IMR-90 (cell line): ENCODE data around the gene SELP. TPM values are rescaled to one million over a fixed set of nuclear protein-coding genes. Genes with fewer than 3 reads are reported as not detected.

Experiments used
- ATAC-seq: fragments of 200-7000 bp; cut with Tn5 transposase; 2 replicates; pipeline ENCODE4 v1.9.1; 2020; ENCODE audit warnings: low read depth, mild to moderate bottlenecking, moderate library complexity
- BruUV-seq: library from RNA; stranded (reverse); fragments of 400-500 nt; replicated peaks from 2 replicates; lab custom pipeline; 2021; lab: Mats Ljungman, UMichigan
- CTCF ChIA-PET: fragments of 300-600 bp; formaldehyde crosslinking; extraction: SDS; loops from one replicate; lab custom pipeline; 2021; ENCODE audit warnings: antibody characterized with exemption; lab: Yijun Ruan, JAX
- POLR2A ChIA-PET: fragments of 300-600 bp; sonication (Branson Sonifier 250); formaldehyde crosslinking; loops from one replicate; lab custom pipeline; 2022; ENCODE audit warnings: antibody characterized with exemption; ENCODE audit not compliant: unreplicated experiment; lab: Charles Lee
- DNase-seq: peaks from one replicate; pipeline ENCODE4 v3.0.0; 2013
- H2AFZ ChIP-seq: replicated peaks from 2 replicates; pipeline ENCODE3; 2013; ENCODE audit warnings: low read length, mild to moderate bottlenecking; ENCODE audit not compliant: poor library complexity
- H2AK5ac ChIP-seq: 2 replicates; pipeline ENCODE4 v1.6.1; 2013; ENCODE audit warnings: low read depth, low read length, inconsistent platforms
- H2AK9ac ChIP-seq: replicated peaks from 2 replicates; pipeline ENCODE3; 2013; ENCODE audit warnings: mild to moderate bottlenecking, low read depth, low read length, moderate library complexity; ENCODE audit not compliant: poor library complexity
- H2BK120ac ChIP-seq: 2 replicates; pipeline ENCODE4 v1.6.1; 2013; ENCODE audit warnings: low read depth, low read length, inconsistent platforms
- H2BK15ac ChIP-seq: 3 replicates; pipeline ENCODE4 v1.6.1; 2013; ENCODE audit warnings: low read depth, low read length, inconsistent platforms
- H2BK20ac ChIP-seq: 2 replicates; pipeline ENCODE4 v1.6.1; 2013; ENCODE audit warnings: low read depth, mild to moderate bottlenecking, inconsistent platforms, low read length, moderate library complexity
- H2BK5ac ChIP-seq: 2 replicates; pipeline ENCODE4 v1.6.1; 2013; ENCODE audit warnings: mild to moderate bottlenecking, low read depth, low read length, inconsistent platforms; ENCODE audit not compliant: poor library complexity, severe bottlenecking
- H3K14ac ChIP-seq: replicated peaks from 2 replicates; pipeline ENCODE4 v1.6.1; 2013; ENCODE audit warnings: low read depth, low read length, inconsistent platforms
- H3K18ac ChIP-seq: 2 replicates; pipeline ENCODE4 v1.6.1; 2013; ENCODE audit warnings: low read depth, low read length, control low read depth
- H3K23ac ChIP-seq: 2 replicates; pipeline ENCODE4 v1.6.1; 2013; ENCODE audit warnings: low read depth, low read length, inconsistent platforms
- H3K27ac ChIP-seq: 2 replicates; pipeline ENCODE4 v1.5.1; 2013; ENCODE audit warnings: mild to moderate bottlenecking, control low read depth, low read length; ENCODE audit not compliant: insufficient read depth
- H3K27me3 ChIP-seq: 2 replicates; pipeline ENCODE4 v1.6.1; 2013; ENCODE audit warnings: low read length; ENCODE audit not compliant: control insufficient read depth, insufficient read depth
- H3K36me3 ChIP-seq: 2 replicates; pipeline ENCODE4 v1.6.1; 2013; ENCODE audit warnings: low read length, mixed read lengths; ENCODE audit not compliant: control insufficient read depth, insufficient read depth
- H3K4ac ChIP-seq: 2 replicates; pipeline ENCODE4 v1.6.1; 2013; ENCODE audit warnings: low read depth, low read length, inconsistent platforms
- H3K4me1 ChIP-seq: 2 replicates; pipeline ENCODE4 v1.6.1; 2013; ENCODE audit warnings: low read length, mixed read lengths; ENCODE audit not compliant: control insufficient read depth, insufficient read depth
- H3K4me2 ChIP-seq: 2 replicates; pipeline ENCODE4 v1.6.1; 2013; ENCODE audit warnings: low read depth, mild to moderate bottlenecking, control low read depth, low read length, moderate library complexity
- H3K4me3 ChIP-seq: 2 replicates; pipeline ENCODE4 v1.5.1; 2013; ENCODE audit warnings: low read depth, mild to moderate bottlenecking, control low read depth, low read length, moderate library complexity; ENCODE audit not compliant: insufficient read depth
- H3K56ac ChIP-seq: 2 replicates; pipeline ENCODE4 v1.6.1; 2013; ENCODE audit warnings: low read length, inconsistent platforms; ENCODE audit not compliant: insufficient read depth; ENCODE audit errors: extremely low read depth
- H3K79me1 ChIP-seq, 2 experiments: 2 replicates each; pipeline ENCODE4 v1.6.1; 2013; ENCODE audit warnings: low read length in 2 of 2, inconsistent platforms in 1 of 2, low read depth in 1 of 2
- H3K9ac ChIP-seq: 2 replicates; pipeline ENCODE4 v1.6.1; 2013; ENCODE audit warnings: low read depth, low read length, control low read depth
- H3K9me1 ChIP-seq: 2 replicates; pipeline ENCODE4 v1.6.1; 2013; ENCODE audit warnings: low read length, inconsistent platforms; ENCODE audit not compliant: insufficient read depth
- H3K9me3 ChIP-seq: 2 replicates; pipeline ENCODE4 v1.6.1; 2013; ENCODE audit warnings: low read length; ENCODE audit not compliant: control insufficient read depth, insufficient read depth
- H4K20me1 ChIP-seq: 2 replicates; pipeline ENCODE4 v1.6.1; 2013; ENCODE audit warnings: low read length, inconsistent platforms; ENCODE audit not compliant: insufficient read depth
- H4K5ac ChIP-seq: 2 replicates; pipeline ENCODE4 v1.6.1; 2013; ENCODE audit warnings: mild to moderate bottlenecking, low read depth, low read length, control low read depth
- H4K8ac ChIP-seq, 2 experiments: 2 replicates each; pipeline ENCODE4 v1.6.1; 2013; ENCODE audit warnings: low read depth in 2 of 2, low read length in 2 of 2, control low read depth in 1 of 2, inconsistent platforms in 1 of 2
- H4K91ac ChIP-seq: 2 replicates; pipeline ENCODE4 v1.6.1; 2013; ENCODE audit warnings: low read depth, low read length, inconsistent platforms; ENCODE audit not compliant: insufficient read depth
- BHLHE40 ChIP-seq: fragments of 150-350 bp; IDR thresholded peaks from 2 replicates; pipeline ENCODE4 v1.6.1; 2016; ENCODE audit warnings: mild to moderate bottlenecking, low read depth, low read length
- CEBPB ChIP-seq: IDR thresholded peaks from 2 replicates; pipeline ENCODE4 v1.6.1; 2012; ENCODE audit warnings: low read depth, low read length, improper control_type of control experiment
- CHD1 ChIP-seq: IDR thresholded peaks from 2 replicates; pipeline ENCODE4 v1.6.1; 2012; ENCODE audit warnings: low read depth, low read length, improper control_type of control experiment
- FOS ChIP-seq: fragments of 150-350 bp; IDR thresholded peaks from 2 replicates; pipeline ENCODE4 v1.6.1; 2016; ENCODE audit warnings: low read depth, low read length
- MAFK ChIP-seq: IDR thresholded peaks from 2 replicates; pipeline ENCODE4 v1.6.1; 2012; ENCODE audit warnings: low read depth, low read length, improper control_type of control experiment
- MAZ ChIP-seq: IDR thresholded peaks from 2 replicates; pipeline ENCODE4 v1.6.1; 2012; ENCODE audit warnings: low read depth, mild to moderate bottlenecking, low read length, improper control_type of control experiment, moderate library complexity, borderline replicate concordance
- MXI1 ChIP-seq: IDR thresholded peaks from 2 replicates; pipeline ENCODE4 v1.6.1; 2012; ENCODE audit warnings: low read depth, mild to moderate bottlenecking, low read length, moderate library complexity, borderline replicate concordance
- NFE2L2 ChIP-seq: fragments of 150-350 bp; IDR thresholded peaks from 2 replicates; pipeline ENCODE4 v1.6.1; 2016; ENCODE audit warnings: low read depth, mild to moderate bottlenecking, low read length
- POLR2A ChIP-seq: IDR thresholded peaks from 2 replicates; pipeline ENCODE4 v1.6.1; 2012; ENCODE audit warnings: mild to moderate bottlenecking, low read depth, low read length
- RAD21 ChIP-seq: IDR thresholded peaks from 2 replicates; pipeline ENCODE4 v1.6.1; 2012; ENCODE audit warnings: low read length, improper control_type of control experiment
- RCOR1 ChIP-seq: IDR thresholded peaks from 2 replicates; pipeline ENCODE4 v1.6.1; 2012; ENCODE audit warnings: mild to moderate bottlenecking, low read length, improper control_type of control experiment; ENCODE audit not compliant: insufficient replicate concordance
- RFX5 ChIP-seq: IDR thresholded peaks from 2 replicates; pipeline ENCODE4 v1.8.0; 2012; ENCODE audit warnings: low read depth, mild to moderate bottlenecking, low read length, moderate library complexity
- SMC3 ChIP-seq: fragments of 150-350 bp; IDR thresholded peaks from 2 replicates; pipeline ENCODE4 v1.6.1; 2016; ENCODE audit warnings: low read depth, mild to moderate bottlenecking, antibody characterized with exemption, low read length, moderate library complexity
- WGBS, 2 experiments: methylation state at CpG; one replicate each; pipeline versions ENCODE4 v1.1.5 to v1.1.7; 2013; ENCODE audit warnings: missing lambda C conversion rate in 2 of 2; ENCODE audit not compliant: insufficient read length in 1 of 2; ENCODE audit errors: extremely low coverage in 2 of 2; 5-methylcytosine and 5-hydroxymethylcytosine counted together
- dilution Hi-C: fragments of 300-500 bp; cut with HindIII; formaldehyde crosslinking; loops from one replicate; pipeline ENCODE4 v1.14.3; 2018; ENCODE audit warnings: low sequenced_read_pairs; ENCODE audit not compliant: unreplicated experiment
- in situ Hi-C: fragments of 300-500 bp; cut with MboI; formaldehyde crosslinking; loops from 3 replicates; pipeline ENCODE4 v1.14.3; 2019; ENCODE audit warnings: low sequenced_read_pairs, inconsistent platforms, mixed read lengths
- intact Hi-C: fragments of 100-400 bp; cut with micrococcal nuclease; formaldehyde crosslinking; loops from 2 replicates; pipeline ENCODE4 v1.10.0; 2022
- polyA plus RNA-seq, 3 experiments: library from polyadenylated mRNA; depleted of rRNA; stranded (reverse); fragments of >200 nt; gene quantifications; 2 replicates each; pipeline ENCODE4 v1.2.3, GENCODE V29; 2012; ENCODE audit warnings: low replicate concordance in 1 of 3
- total RNA-seq: library from RNA; depleted of rRNA; stranded (reverse); fragments of >200 nt; gene quantifications from 2 replicates; pipeline ENCODE4 v1.2.3, GENCODE V29; 2012
- TF ChIP-seq, protein P1 (sequence below): fragments of 150-350 bp; IDR thresholded peaks from 2 replicates; pipeline ENCODE4 v1.6.1; 2016; ENCODE audit warnings: low read depth, mild to moderate bottlenecking, low read length, moderate library complexity, borderline replicate concordance
- TF ChIP-seq, protein P2 (sequence below): conservative IDR thresholded peaks from 2 replicates; pipeline ENCODE4 v1.5.1; 2012; ENCODE audit warnings: mild to moderate bottlenecking, low read depth, low read length, improper control_type of control experiment
- TF ChIP-seq, protein P3 (sequence below): fragments of 150-350 bp; IDR thresholded peaks from 2 replicates; pipeline ENCODE4 v1.6.1; 2017; ENCODE audit warnings: mild to moderate bottlenecking, antibody characterized with exemption, low read length, low read depth

SELP gene
- total and polyA plus RNA-seq, 2 of the 4 experiments (the other 2 are of a cell fraction): not detected

DNA sequence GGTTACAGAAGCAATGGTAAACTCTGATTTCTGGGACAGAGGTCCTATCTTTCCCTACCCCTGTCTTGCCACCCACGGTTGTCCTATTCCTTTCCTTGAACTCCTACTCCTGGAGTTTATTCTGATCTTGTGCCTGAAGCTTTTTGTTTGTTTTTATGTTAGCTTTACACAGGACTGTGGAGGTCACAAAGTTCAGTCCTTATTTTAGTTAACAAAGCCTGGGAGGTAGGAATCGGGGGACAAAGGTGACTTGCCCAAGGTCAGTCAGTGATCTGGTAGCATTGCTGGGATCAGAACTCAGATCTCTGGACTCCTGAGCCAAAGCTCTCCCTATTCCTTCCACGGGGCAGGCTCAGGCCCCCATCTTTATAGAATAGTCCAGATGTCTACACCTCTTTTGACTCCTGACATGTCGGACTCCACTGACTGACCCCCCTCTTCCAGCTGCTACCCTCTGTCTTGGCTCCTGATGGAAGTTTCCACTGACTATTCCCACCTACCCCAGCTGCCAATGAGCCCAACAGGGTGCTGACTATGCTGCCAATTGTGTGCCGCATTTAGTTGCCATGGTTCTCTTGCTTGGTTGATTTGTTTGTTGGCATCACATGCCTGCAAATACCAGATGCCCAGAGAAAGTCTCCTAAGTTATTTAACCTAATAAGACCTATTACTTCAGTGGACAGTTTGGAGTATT, 53.5 kb downstream of the SELP start:
- Histone ChIP-seq H2AFZ (no peak overlapping the region), H2BK15ac (no peak overlapping the region), H3K4me1 (no peaks in the 10 kb centered on the region), H2AK5ac (no peak overlapping the region), H3K4me3 (no peak overlapping the region), H4K91ac (no peak overlapping the region), H4K5ac (no peak overlapping the region), H3K9me1 (no peaks in the 10 kb centered on the region), H3K18ac (no peak overlapping the region), H3K14ac (no peak overlapping the region), H4K8ac (no peak overlapping the region), H3K27me3 (peaks cover 2% of the 10 kb centered on the region; the same call in 1 of the 2 replicates), H3K27ac (no peak overlapping the region), H2BK5ac (no peak overlapping the region), H3K9me3 (no peaks in the 10 kb centered on the region), H3K36me3 (no peaks in the 10 kb centered on the region), H2BK20ac (no peak overlapping the region), H3K56ac (no peak overlapping the region), H3K4ac (no peak overlapping the region), H3K9ac (no peak overlapping the region), H2BK120ac (no peak overlapping the region), H4K20me1 (no peaks in the 10 kb centered on the region), H3K4me2 (no peak overlapping the region), H2AK9ac (no peak overlapping the region), H3K23ac (no peak overlapping the region), H3K79me1 (no peaks in the 10 kb centered on the region)
- ATAC-seq: no peak
- no TSS peak for BruUV-seq
- ChIA-PET POLR2A (no interaction called here), CTCF (no interaction called here)
- TF ChIP-seq, protein P1, sequence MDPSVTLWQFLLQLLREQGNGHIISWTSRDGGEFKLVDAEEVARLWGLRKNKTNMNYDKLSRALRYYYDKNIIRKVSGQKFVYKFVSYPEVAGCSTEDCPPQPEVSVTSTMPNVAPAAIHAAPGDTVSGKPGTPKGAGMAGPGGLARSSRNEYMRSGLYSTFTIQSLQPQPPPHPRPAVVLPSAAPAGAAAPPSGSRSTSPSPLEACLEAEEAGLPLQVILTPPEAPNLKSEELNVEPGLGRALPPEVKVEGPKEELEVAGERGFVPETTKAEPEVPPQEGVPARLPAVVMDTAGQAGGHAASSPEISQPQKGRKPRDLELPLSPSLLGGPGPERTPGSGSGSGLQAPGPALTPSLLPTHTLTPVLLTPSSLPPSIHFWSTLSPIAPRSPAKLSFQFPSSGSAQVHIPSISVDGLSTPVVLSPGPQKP: no peak
- TF ChIP-seq, protein P2, sequence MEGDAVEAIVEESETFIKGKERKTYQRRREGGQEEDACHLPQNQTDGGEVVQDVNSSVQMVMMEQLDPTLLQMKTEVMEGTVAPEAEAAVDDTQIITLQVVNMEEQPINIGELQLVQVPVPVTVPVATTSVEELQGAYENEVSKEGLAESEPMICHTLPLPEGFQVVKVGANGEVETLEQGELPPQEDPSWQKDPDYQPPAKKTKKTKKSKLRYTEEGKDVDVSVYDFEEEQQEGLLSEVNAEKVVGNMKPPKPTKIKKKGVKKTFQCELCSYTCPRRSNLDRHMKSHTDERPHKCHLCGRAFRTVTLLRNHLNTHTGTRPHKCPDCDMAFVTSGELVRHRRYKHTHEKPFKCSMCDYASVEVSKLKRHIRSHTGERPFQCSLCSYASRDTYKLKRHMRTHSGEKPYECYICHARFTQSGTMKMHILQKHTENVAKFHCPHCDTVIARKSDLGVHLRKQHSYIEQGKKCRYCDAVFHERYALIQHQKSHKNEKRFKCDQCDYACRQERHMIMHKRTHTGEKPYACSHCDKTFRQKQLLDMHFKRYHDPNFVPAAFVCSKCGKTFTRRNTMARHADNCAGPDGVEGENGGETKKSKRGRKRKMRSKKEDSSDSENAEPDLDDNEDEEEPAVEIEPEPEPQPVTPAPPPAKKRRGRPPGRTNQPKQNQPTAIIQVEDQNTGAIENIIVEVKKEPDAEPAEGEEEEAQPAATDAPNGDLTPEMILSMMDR: no peak
- no peak for TF ChIP-seq CEBPB
- no peak for TF ChIP-seq POLR2A
- TF ChIP-seq BHLHE40: no peak
- no peak for TF ChIP-seq MAZ
- TF ChIP-seq NFE2L2: no peak
- TF ChIP-seq, protein P3, sequence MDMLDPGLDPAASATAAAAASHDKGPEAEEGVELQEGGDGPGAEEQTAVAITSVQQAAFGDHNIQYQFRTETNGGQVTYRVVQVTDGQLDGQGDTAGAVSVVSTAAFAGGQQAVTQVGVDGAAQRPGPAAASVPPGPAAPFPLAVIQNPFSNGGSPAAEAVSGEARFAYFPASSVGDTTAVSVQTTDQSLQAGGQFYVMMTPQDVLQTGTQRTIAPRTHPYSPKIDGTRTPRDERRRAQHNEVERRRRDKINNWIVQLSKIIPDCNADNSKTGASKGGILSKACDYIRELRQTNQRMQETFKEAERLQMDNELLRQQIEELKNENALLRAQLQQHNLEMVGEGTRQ: no peak
- no peak for TF ChIP-seq CHD1
- TF ChIP-seq FOS: no peak
- no peak for TF ChIP-seq SMC3
- TF ChIP-seq MAFK: no peak
- no peak for TF ChIP-seq RCOR1
- no peak for TF ChIP-seq MXI1
- TF ChIP-seq RAD21: no peak
- TF ChIP-seq RFX5: no peak
- dilution Hi-C loops (no loop called here), in situ Hi-C loops (no loop called here), intact Hi-C loops (no loop called here)
- WGBS, 2 experiments: 29% methylated on average over 1 of the region's 5 CpGs; no CpG with 5 or more reads in 1 of the 2 experiments
- no peak for DNase-seq
